KMS-11 (cell line): ENCODE results near the gene PLA2G4A.

Experiments
- H2AFZ ChIP-seq: fragments of 200-600 bp; sonication (generic); 2 replicates; pipeline ENCODE4 v1.6.1; 2016; ENCODE audit warnings: antibody characterized with exemption, mixed run types, low read depth
- H3K27ac ChIP-seq: fragments of 200-600 bp; sonication (generic); 2 replicates; pipeline ENCODE4 v1.6.1; 2016; ENCODE audit warnings: mild to moderate bottlenecking, mixed run types
- H3K27me3 ChIP-seq: fragments of 200-600 bp; sonication (generic); 2 replicates; pipeline ENCODE4 v1.6.1; 2017; ENCODE audit warnings: mild to moderate bottlenecking, low read depth, mixed run types, moderate library complexity; ENCODE audit not compliant: insufficient read depth
- H3K36me3 ChIP-seq: fragments of 200-600 bp; sonication (generic); 2 replicates; pipeline ENCODE4 v1.6.1; 2017; ENCODE audit warnings: mild to moderate bottlenecking, mixed run types; ENCODE audit not compliant: insufficient read depth
- H3K4me1 ChIP-seq: fragments of 200-600 bp; sonication (generic); 2 replicates; pipeline ENCODE4 v1.6.1; 2016; ENCODE audit warnings: mild to moderate bottlenecking, low read depth, mixed run types; ENCODE audit not compliant: poor library complexity, severe bottlenecking
- H3K4me2 ChIP-seq: fragments of 200-600 bp; sonication (generic); 2 replicates; pipeline ENCODE4 v1.7.0; 2016; ENCODE audit warnings: mild to moderate bottlenecking, mixed run types
- H3K4me3 ChIP-seq: fragments of 200-600 bp; sonication (generic); IDR thresholded peaks from 2 replicates; pipeline ENCODE4 v1.6.1; 2017; ENCODE audit warnings: low read depth, low read length, mixed read lengths; ENCODE audit not compliant: insufficient read depth
- H3K79me2 ChIP-seq: fragments of 200-600 bp; sonication (generic); 2 replicates; pipeline ENCODE4 v1.6.1; 2016; ENCODE audit warnings: low read depth, mixed run types; ENCODE audit not compliant: insufficient read depth
- H3K9ac ChIP-seq: fragments of 200-600 bp; sonication (generic); 2 replicates; pipeline ENCODE4 v1.6.1; 2016; ENCODE audit warnings: mild to moderate bottlenecking, mixed run types
- H4K20me1 ChIP-seq: fragments of 200-600 bp; sonication (generic); 2 replicates; pipeline ENCODE4 v1.6.1; 2016; ENCODE audit warnings: mild to moderate bottlenecking, mixed run types; ENCODE audit not compliant: insufficient read depth
- TF ChIP-seq, protein P1 (sequence below): fragments of 200-600 bp; sonication (generic); conservative IDR thresholded peaks from 2 replicates; pipeline ENCODE4 v1.6.1; 2017; ENCODE audit warnings: low read depth, mild to moderate bottlenecking, antibody characterized with exemption, low read length, moderate library complexity, mixed read lengths

PLA2G4A gene

DNA sequence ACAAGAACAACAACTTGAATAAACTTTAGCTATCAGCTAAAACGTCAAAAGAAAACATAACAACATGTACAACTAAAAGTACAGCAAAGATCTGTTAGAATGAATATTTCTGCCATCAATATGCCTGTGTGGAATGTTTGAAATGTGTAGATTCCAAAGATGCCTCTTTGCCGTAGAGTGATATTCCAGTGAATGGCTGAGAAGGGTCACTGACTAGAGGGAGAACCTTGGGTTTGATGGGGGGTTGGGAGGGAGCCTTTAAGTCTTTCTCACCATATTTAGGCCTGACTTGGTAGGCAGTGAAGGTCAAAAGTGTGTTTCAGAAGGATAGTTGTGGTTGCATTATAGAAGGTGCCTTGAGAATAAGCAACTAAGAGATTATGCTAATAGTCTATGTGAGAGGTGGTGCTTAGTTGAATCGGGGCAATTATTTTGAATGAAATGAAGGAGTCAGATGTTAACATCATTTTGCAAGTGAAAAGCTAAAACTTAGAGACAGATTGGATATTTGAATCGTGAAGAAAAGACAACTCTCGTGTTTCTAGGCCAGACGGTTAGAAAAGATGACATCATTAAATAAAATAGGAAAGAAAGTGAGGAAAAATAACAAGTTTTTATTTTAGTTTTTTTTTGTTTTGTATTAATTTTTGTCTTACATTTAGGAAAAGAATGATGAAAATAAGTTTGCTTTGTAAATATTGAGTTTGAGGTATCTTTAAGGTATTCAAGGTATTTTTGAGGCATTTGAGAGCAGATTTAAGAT is 53.8 kb downstream of the PLA2G4A start:
- Histone ChIP-seq H3K4me1 (no peaks in the 10 kb centered on the region), H3K79me2 (no peaks in the 10 kb centered on the region), H2AFZ (no peak overlapping the region), H3K27me3 (no peaks in the 10 kb centered on the region), H3K4me2 (no peak overlapping the region), H3K9ac (no peak overlapping the region), H4K20me1 (no peaks in the 10 kb centered on the region), H3K27ac (no peak overlapping the region), H3K4me3 (no peak overlapping the region), H3K36me3 (no peaks in the 10 kb centered on the region)
- TF ChIP-seq, protein P1, sequence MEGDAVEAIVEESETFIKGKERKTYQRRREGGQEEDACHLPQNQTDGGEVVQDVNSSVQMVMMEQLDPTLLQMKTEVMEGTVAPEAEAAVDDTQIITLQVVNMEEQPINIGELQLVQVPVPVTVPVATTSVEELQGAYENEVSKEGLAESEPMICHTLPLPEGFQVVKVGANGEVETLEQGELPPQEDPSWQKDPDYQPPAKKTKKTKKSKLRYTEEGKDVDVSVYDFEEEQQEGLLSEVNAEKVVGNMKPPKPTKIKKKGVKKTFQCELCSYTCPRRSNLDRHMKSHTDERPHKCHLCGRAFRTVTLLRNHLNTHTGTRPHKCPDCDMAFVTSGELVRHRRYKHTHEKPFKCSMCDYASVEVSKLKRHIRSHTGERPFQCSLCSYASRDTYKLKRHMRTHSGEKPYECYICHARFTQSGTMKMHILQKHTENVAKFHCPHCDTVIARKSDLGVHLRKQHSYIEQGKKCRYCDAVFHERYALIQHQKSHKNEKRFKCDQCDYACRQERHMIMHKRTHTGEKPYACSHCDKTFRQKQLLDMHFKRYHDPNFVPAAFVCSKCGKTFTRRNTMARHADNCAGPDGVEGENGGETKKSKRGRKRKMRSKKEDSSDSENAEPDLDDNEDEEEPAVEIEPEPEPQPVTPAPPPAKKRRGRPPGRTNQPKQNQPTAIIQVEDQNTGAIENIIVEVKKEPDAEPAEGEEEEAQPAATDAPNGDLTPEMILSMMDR = no peak

DNA sequence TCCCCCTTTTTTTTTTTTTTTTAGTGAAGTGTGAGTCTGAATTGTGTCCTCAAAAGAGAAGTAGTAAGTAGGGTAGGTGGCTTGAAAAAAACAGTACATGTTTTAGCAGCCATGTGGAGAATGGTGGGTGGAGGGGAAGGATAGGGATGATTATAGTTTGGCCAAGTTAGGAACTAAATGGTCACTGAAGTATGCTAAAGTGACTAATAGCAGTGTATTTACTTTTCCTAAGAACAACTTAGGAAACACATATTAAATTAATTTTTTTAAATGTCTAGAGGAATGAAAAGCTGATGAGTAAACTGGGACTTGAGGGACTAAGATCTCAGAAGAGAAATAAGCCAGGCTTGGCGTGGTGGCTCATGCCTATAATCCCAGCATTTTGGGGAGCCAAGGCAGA is 55.5 kb downstream of the PLA2G4A start:
- Histone ChIP-seq H3K4me1 (no peaks in the 10 kb centered on the region), H3K27ac (no peak overlapping the region), H4K20me1 (no peaks in the 10 kb centered on the region), H3K4me3 (no peak overlapping the region), H3K79me2 (no peaks in the 10 kb centered on the region), H3K9ac (no peak overlapping the region), H3K4me2 (no peak overlapping the region), H3K27me3 (no peaks in the 10 kb centered on the region), H2AFZ (no peak overlapping the region), H3K36me3 (no peaks in the 10 kb centered on the region)
- TF ChIP-seq, protein P1 = no peak

DNA sequence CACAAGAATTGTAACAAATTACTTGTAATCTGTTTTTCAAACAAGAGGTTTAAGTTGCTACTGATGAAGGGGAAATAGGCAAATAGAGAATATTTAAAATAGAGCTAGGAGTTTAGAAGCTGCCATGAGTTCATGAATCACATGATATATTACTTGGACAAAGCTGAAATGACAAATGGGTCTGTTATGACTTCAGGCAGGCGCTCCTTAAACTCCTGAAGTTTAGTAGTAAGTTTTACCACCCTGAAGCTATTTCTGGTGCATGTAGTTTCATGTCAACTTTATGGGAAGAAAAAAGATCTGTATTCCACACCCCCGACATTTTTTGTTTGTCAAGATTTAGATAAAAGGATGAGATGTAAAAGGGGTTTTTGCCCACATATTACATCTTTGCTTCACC is 58.5 kb downstream of the PLA2G4A start:
- TF ChIP-seq, protein P1 = no peak
- H3K4me1 ChIP-seq = no peaks in the 10 kb centered on the region
- no peak overlapping the region for H3K4me2 ChIP-seq
- no peak overlapping the region for H2AFZ ChIP-seq
- H3K4me3 ChIP-seq = no peak overlapping the region
- no peak overlapping the region for H3K27ac ChIP-seq
- H3K9ac ChIP-seq = no peak overlapping the region
- no peaks in the 10 kb centered on the region for H3K27me3 ChIP-seq
- H3K36me3 ChIP-seq = no peaks in the 10 kb centered on the region
- H4K20me1 ChIP-seq = no peaks in the 10 kb centered on the region
- no peaks in the 10 kb centered on the region for H3K79me2 ChIP-seq

DNA sequence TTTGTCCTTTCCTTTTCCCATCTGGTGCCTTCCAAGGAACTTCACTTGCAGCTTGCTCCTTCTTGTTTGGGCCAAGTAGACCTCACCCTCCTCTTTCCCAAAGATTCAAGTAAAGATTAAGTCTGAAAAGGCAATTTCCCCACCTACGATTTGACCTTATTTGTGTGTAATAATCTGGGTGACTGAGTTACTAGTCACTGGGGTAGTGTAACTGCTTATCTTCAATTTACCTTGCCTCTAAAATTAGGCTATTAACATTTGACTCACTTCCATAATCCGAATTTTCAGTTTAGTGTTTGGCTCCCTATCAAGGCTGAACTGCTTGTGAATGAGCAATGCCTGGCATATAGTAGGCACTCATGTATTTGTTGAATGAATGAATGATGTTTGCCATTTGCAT is 59.6 kb downstream of the PLA2G4A start:
- H3K36me3 ChIP-seq = no peaks in the 10 kb centered on the region
- no peak overlapping the region for H3K4me2 ChIP-seq
- TF ChIP-seq, protein P1 = no peak
- H3K27me3 ChIP-seq = no peaks in the 10 kb centered on the region
- H4K20me1 ChIP-seq = no peaks in the 10 kb centered on the region
- H3K27ac ChIP-seq = no peak overlapping the region
- no peak overlapping the region for H3K4me3 ChIP-seq
- no peak overlapping the region for H3K9ac ChIP-seq
- H2AFZ ChIP-seq = no peak overlapping the region
- H3K4me1 ChIP-seq = no peaks in the 10 kb centered on the region
- no peaks in the 10 kb centered on the region for H3K79me2 ChIP-seq
